HCT116 (cell line): Measurements from ENCODE around the gene CBR1. TPM values are rescaled to one million over a fixed set of nuclear protein-coding genes. Genes with fewer than 3 reads are reported as not detected.

ENCODE experiments used
- ATAC-seq: fragments of 200-7000 bp; cut with Tn5 transposase; 2 replicates; pipeline ENCODE4 v1.9.1; 2020; ENCODE audit warnings: mild to moderate bottlenecking, moderate library complexity
- BruUV-seq: library from RNA; stranded (reverse); fragments of 400-500 nt; replicated peaks from 2 replicates; lab custom pipeline; 2021; lab: Mats Ljungman, UMichigan
- CTCF ChIA-PET: fragments of 300-600 bp; sonication (Branson Sonifier 250); formaldehyde crosslinking; loops from one replicate; lab custom pipeline; 2021; ENCODE audit warnings: antibody characterized with exemption; lab: Charles Lee
- POLR2A ChIA-PET: fragments of 300-600, 350-600 bp; sonication (Branson Sonifier 250); formaldehyde crosslinking; loops from one replicate; lab custom pipeline; 2021; ENCODE audit warnings: antibody characterized with exemption; lab: Charles Lee
- RAD21 ChIA-PET, 2 experiments: fragments of 300-600 bp; sonication (Branson Sonifier 250); formaldehyde crosslinking; loops; one replicate each; lab custom pipeline; 2023; ENCODE audit warnings: low total read pairs in 2 of 2; ENCODE audit not compliant: uncharacterized antibody in 2 of 2, unreplicated experiment in 2 of 2, low non-redundant PET in 1 of 2; lab: Charles Lee
- DNase-seq: peaks from one replicate; pipeline ENCODE4 v3.0.0-alpha.2; 2010; ENCODE audit warnings: low read depth, low spot score
- H2AFZ ChIP-seq: fragments of 200-600 bp; shearing (Covaris generic), sonication (generic); 2 replicates; pipeline ENCODE4 v1.6.1; 2017; ENCODE audit warnings: low read depth, mixed run types, mixed read lengths, antibody characterized with exemption, low read length; ENCODE audit not compliant: poor library complexity, severe bottlenecking
- H3K27ac ChIP-seq: 2 replicates; pipeline ENCODE4 v1.5.1; 2012; ENCODE audit warnings: low read depth, low read length
- H3K27me3 ChIP-seq: fragments of 200-600 bp; sonication (generic); 2 replicates; pipeline ENCODE4 v1.6.1; 2016; ENCODE audit warnings: mixed run types, low read length, mixed read lengths; ENCODE audit not compliant: insufficient read depth
- H3K36me3 ChIP-seq, 2 experiments: fragments of 200-500 bp in 1 of 2; fragments of 200-600 bp in 1 of 2; sonication (Bioruptor generic) in 1 of 2; sonication (generic) in 1 of 2; 2 replicates each; pipeline versions ENCODE4 v1.5.1 to v1.6.1; 2014 to 2016; ENCODE audit warnings: low read length in 2 of 2, inconsistent platforms in 1 of 2, mixed read lengths in 1 of 2, mixed run types in 1 of 2; ENCODE audit not compliant: insufficient read depth in 2 of 2, control insufficient read depth in 1 of 2
- H3K4me1 ChIP-seq, 2 experiments: fragments of 200-600 bp in 1 of 2; sonication (generic) in 1 of 2; 2 replicates each; pipeline versions ENCODE4 v1.5.1 to v1.6.1; 2012 to 2017; ENCODE audit warnings: low read length in 2 of 2, inconsistent platforms in 1 of 2, mild to moderate bottlenecking in 1 of 2, mixed read lengths in 1 of 2, mixed run types in 1 of 2, moderate library complexity in 1 of 2; ENCODE audit not compliant: insufficient read depth in 2 of 2, control insufficient read depth in 1 of 2
- H3K4me2 ChIP-seq: fragments of 200-600 bp; sonication (generic); 2 replicates; pipeline ENCODE4 v1.6.1; 2017; ENCODE audit warnings: mixed run types, low read length, mixed read lengths
- H3K4me3 ChIP-seq, 2 experiments: fragments of 200-600 bp in 1 of 2; sonication (generic) in 1 of 2; replicated peaks in 1 of 2; 2 replicates each; pipeline ENCODE4 v1.5.1; 2011 to 2016; ENCODE audit warnings: low read length in 2 of 2, control low read depth in 1 of 2, low read depth in 1 of 2, mild to moderate bottlenecking in 1 of 2, mixed read lengths in 1 of 2, mixed run types in 1 of 2
- H3K79me2 ChIP-seq: fragments of 200-600 bp; sonication (generic); 2 replicates; pipeline ENCODE4 v1.6.1; 2017; ENCODE audit warnings: mild to moderate bottlenecking, mixed run types, low read length, moderate library complexity, mixed read lengths; ENCODE audit not compliant: insufficient read depth
- H3K9ac ChIP-seq: fragments of 200-600 bp; sonication (generic); 2 replicates; pipeline ENCODE4 v1.6.1; 2016; ENCODE audit warnings: low read length, mixed read lengths
- H3K9me2 ChIP-seq: fragments of 200-600 bp; sonication (generic), shearing (Covaris generic); 2 replicates; pipeline ENCODE4 v1.6.1; 2017; ENCODE audit warnings: mixed run types, mild to moderate bottlenecking, moderate library complexity; ENCODE audit not compliant: insufficient read depth
- H3K9me3 ChIP-seq, 2 experiments: fragments of 200-500 bp in 1 of 2; fragments of 200-600 bp in 1 of 2; sonication (Bioruptor generic) in 1 of 2; sonication (generic) in 1 of 2; 2 replicates each; pipeline ENCODE4 v1.6.1; 2014 to 2017; ENCODE audit warnings: low read length in 2 of 2, mixed read lengths in 2 of 2, inconsistent platforms in 1 of 2, low read depth in 1 of 2, mild to moderate bottlenecking in 1 of 2, mixed run types in 1 of 2, moderate library complexity in 1 of 2; ENCODE audit not compliant: control insufficient read depth in 1 of 2, insufficient read depth in 1 of 2
- H4K20me1 ChIP-seq: fragments of 200-600 bp; sonication (generic), shearing (Covaris generic); 2 replicates; pipeline ENCODE4 v1.6.1; 2017; ENCODE audit warnings: mixed run types, mild to moderate bottlenecking, moderate library complexity; ENCODE audit not compliant: insufficient read depth
- ATF3 ChIP-seq: IDR thresholded peaks from 2 replicates; pipeline ENCODE4 v1.6.1; 2012
- CBX3 ChIP-seq: IDR thresholded peaks from 2 replicates; pipeline ENCODE4 v1.6.1; 2012; ENCODE audit warnings: low read depth
- CEBPB ChIP-seq: IDR thresholded peaks from 2 replicates; pipeline ENCODE4 v1.6.1; 2012; ENCODE audit warnings: low read depth
- CTCF ChIP-seq, 3 experiments: fragments of 200-600 bp in 1 of 3; sonication (generic) in 1 of 3; IDR thresholded peaks in 2 of 3; conservative IDR thresholded peaks in 1 of 3; 2 replicates each; pipeline ENCODE4 v1.5.1; 2012 to 2017; ENCODE audit warnings: low read depth in 2 of 3, low read length in 2 of 3, antibody characterized with exemption in 1 of 3, borderline replicate concordance in 1 of 3, control low read depth in 1 of 3, mild to moderate bottlenecking in 1 of 3, mixed read lengths in 1 of 3, mixed run types in 1 of 3, moderate library complexity in 1 of 3; ENCODE audit not compliant: insufficient read depth in 1 of 3
- EGR1 ChIP-seq: IDR thresholded peaks from 2 replicates; pipeline ENCODE4 v1.6.1; 2012; ENCODE audit warnings: low read depth
- EZH2phosphoT487 ChIP-seq: fragments of 200-600 bp; IDR thresholded peaks from 2 replicates; pipeline ENCODE4 v1.6.1; 2018; ENCODE audit warnings: antibody characterized with exemption, borderline replicate concordance
- FOSL1 ChIP-seq: IDR thresholded peaks from 2 replicates; pipeline ENCODE4 v1.6.1; 2012; ENCODE audit warnings: low read depth
- MAX ChIP-seq: IDR thresholded peaks from 2 replicates; pipeline ENCODE4 v1.6.1; 2012
- POLR2A ChIP-seq: IDR thresholded peaks from 2 replicates; pipeline ENCODE4 v1.7.0; 2011; ENCODE audit warnings: borderline replicate concordance; ENCODE audit not compliant: insufficient read depth, insufficient read length; ENCODE audit errors: extremely low read depth
- POLR2AphosphoS5 ChIP-seq: IDR thresholded peaks from 2 replicates; pipeline ENCODE4 v1.6.1; 2011; ENCODE audit warnings: mild to moderate bottlenecking, low read depth, low read length, moderate library complexity
- RAD21 ChIP-seq: IDR thresholded peaks from 2 replicates; pipeline ENCODE4 v1.6.1; 2012; ENCODE audit warnings: low read depth, mild to moderate bottlenecking
- REST ChIP-seq: IDR thresholded peaks from 2 replicates; pipeline ENCODE4 v1.6.1; 2012; ENCODE audit warnings: low read depth
- SRF ChIP-seq: IDR thresholded peaks from 2 replicates; pipeline ENCODE4 v1.6.1; 2012; ENCODE audit warnings: low read depth
- TCF7L2 ChIP-seq: IDR thresholded peaks from 2 replicates; pipeline ENCODE4 v1.7.0; 2011; ENCODE audit warnings: borderline replicate concordance, inconsistent platforms; ENCODE audit not compliant: insufficient read depth, insufficient read length; ENCODE audit errors: extremely low read depth
- YY1 ChIP-seq: IDR thresholded peaks from 2 replicates; pipeline ENCODE4 v1.6.1; 2011; ENCODE audit warnings: low read length, low read depth, moderate library complexity, mild to moderate bottlenecking; ENCODE audit not compliant: insufficient replicate concordance; ENCODE audit errors: extremely low read depth
- ZBTB33 ChIP-seq: IDR thresholded peaks from 2 replicates; pipeline ENCODE4 v1.6.1; 2011; ENCODE audit warnings: mild to moderate bottlenecking, low read length, moderate library complexity; ENCODE audit not compliant: insufficient replicate concordance; ENCODE audit errors: extremely low read depth
- ZFX ChIP-seq: fragments of 450-650 bp; IDR thresholded peaks from 2 replicates; pipeline ENCODE4 v1.6.1; 2017
- ZNF274 ChIP-seq: fragments of 200-500 bp; sonication (Bioruptor generic); IDR thresholded peaks from 2 replicates; pipeline ENCODE4 v1.6.1; 2014; ENCODE audit warnings: mild to moderate bottlenecking, low read depth, low read length, inconsistent platforms
- intact Hi-C: fragments of 100-400 bp; cut with micrococcal nuclease; formaldehyde crosslinking; loops from 2 replicates; pipeline ENCODE4 v1.10.0; 2022
- total RNA-seq: library from RNA; stranded (reverse); gene quantifications from one replicate; pipeline ENCODE4 v1.2.1, GENCODE V29; 2021; ENCODE audit not compliant: unreplicated experiment

The CBR1 gene
- total RNA-seq, 1 experiment from 2014 or later, result 0.91 TPM

GRCh38 chr21:36040389-36040788 is 29.4 kb upstream of the CBR1 start (continued):
- TF ChIP-seq SRF (no peak), CEBPB (no peak)
- TF ChIP-seq, all 23 proteins: peak for 0

GRCh38 chr21:36041910-36042309 is 27.9 kb upstream of the CBR1 start:
- RAD21 ChIA-PET, result no interaction called here
- Histone ChIP-seq H3K9me3 (no peaks in the 10 kb centered on the region), H3K27ac (no peak overlapping the region), H2AFZ (no peak overlapping the region), H3K4me3 (no peak overlapping the region), H3K79me2 (no peaks in the 10 kb centered on the region), H4K20me1 (no peaks in the 10 kb centered on the region), H3K36me3 (peaks cover 31 to 44% of the 10 kb centered on the region in 2 experiments; a peak in 3 of 4 replicates), H3K9me2 (no peaks in the 10 kb centered on the region), H3K4me2 (no peak overlapping the region), H3K4me1 (no peaks in the 10 kb centered on the region), H3K9ac (no peak overlapping the region), H3K27me3 (no peaks in the 10 kb centered on the region)
- POLR2A ChIA-PET, result no interaction called here
- ATAC-seq, result no peak
- BruUV-seq, result no TSS peak
- no peak for DNase-seq
- intact Hi-C loops, result no loop called here
- TF ChIP-seq ZFX (no peak), CTCF (IDR thresholded peaks at IDR 0.05 in 2 of 3, conservative IDR thresholded peaks at IDR 0.05 in 1 of 3; ENCODE audit: borderline replicate concordance in 1 of 3, insufficient read depth in 1 of 3, low read depth in 2 of 3, low read length in 2 of 3) (no peak), EZH2phosphoT487 (no peak), SRF (no peak), RAD21 (no peak), ZNF274 (no peak), FOSL1 (no peak), YY1 (no peak), CEBPB (no peak), MAX (no peak), REST (no peak), POLR2A (no peak), POLR2AphosphoS5 (no peak), ZBTB33 (no peak), TCF7L2 (no peak), ATF3 (no peak), CBX3 (no peak), EGR1 (no peak)
- CTCF ChIA-PET, result interaction anchor here (0.6 kb wide), 1 partner anchor 16 kb away, joined by 4 read pairs; no protein-coding TSS in a partner anchor
